ENCODE data around the gene MLPH. TPM values are rescaled to one million over a fixed set of nuclear protein-coding genes. Genes with fewer than 3 reads are reported as not detected.

The MLPH gene
- total RNA-seq, 1 donor from 2014 or later, result not detected

DNA sequence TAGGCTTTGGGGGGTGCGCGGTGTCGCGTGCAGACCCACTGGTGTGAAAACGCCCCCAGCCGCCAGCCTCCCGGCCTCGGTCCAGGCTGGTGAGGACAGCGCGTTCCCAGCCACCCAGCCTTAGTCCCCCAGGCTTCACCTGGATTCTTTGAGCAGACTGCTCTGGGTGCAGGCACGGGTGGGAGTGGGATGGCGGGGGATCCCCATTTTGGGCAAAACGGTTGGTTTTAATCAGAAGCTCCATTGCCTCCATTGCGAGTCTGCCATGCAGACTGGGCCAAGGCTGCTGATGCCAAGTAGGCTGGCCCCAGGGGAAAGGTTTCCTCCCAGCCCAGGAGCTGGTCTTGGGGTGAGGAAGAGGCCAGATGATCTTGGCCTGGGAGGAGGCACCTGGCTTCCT is 445 bp downstream of the MLPH start:
- no peak for DNase-seq (ENCODE audit: low spot score)
- peaks cover 2% of the 10 kb centered on the region for H3K4me1 Mint-ChIP-seq
- Histone ChIP-seq H3K4me3 (peak overlapping the region; percentile 51), H3K4me2 (peak overlapping the region; percentile 82), H4K20me1 (ENCODE audit: low read depth) (no peaks in the 10 kb centered on the region), H3K36me3 (no peaks in the 10 kb centered on the region), H2AFZ (replicated peaks) (peak overlapping the region; percentile 22), H3K9ac (no peak overlapping the region), H3F3A (ENCODE audit: low read depth) (no peaks in the 10 kb centered on the region), H3K9me3 (ENCODE audit: low read depth) (no peaks in the 10 kb centered on the region), H3K79me2 (ENCODE audit: low read depth) (no peaks in the 10 kb centered on the region), H3K4me1 (peaks cover 8% of the 10 kb centered on the region), H3K27me3 (peaks cover 74% of the 10 kb centered on the region), H3K27ac (no peak overlapping the region)
- H3K27me3 Mint-ChIP-seq (ENCODE audit: insufficient read depth, low read depth), result peaks cover 47% of the 10 kb centered on the region
- peaks cover 3% of the 10 kb centered on the region for H3K36me3 Mint-ChIP-seq
- no peak for TF ChIP-seq EZH2 (IDR thresholded peaks at IDR 0.05)
- no peak for TF ChIP-seq EZH2phosphoT487 (IDR thresholded peaks at IDR 0.05)
- TF ChIP-seq, protein P1, sequence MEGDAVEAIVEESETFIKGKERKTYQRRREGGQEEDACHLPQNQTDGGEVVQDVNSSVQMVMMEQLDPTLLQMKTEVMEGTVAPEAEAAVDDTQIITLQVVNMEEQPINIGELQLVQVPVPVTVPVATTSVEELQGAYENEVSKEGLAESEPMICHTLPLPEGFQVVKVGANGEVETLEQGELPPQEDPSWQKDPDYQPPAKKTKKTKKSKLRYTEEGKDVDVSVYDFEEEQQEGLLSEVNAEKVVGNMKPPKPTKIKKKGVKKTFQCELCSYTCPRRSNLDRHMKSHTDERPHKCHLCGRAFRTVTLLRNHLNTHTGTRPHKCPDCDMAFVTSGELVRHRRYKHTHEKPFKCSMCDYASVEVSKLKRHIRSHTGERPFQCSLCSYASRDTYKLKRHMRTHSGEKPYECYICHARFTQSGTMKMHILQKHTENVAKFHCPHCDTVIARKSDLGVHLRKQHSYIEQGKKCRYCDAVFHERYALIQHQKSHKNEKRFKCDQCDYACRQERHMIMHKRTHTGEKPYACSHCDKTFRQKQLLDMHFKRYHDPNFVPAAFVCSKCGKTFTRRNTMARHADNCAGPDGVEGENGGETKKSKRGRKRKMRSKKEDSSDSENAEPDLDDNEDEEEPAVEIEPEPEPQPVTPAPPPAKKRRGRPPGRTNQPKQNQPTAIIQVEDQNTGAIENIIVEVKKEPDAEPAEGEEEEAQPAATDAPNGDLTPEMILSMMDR (IDR thresholded peaks at IDR 0.05), result no peak
- peaks cover 18% of the 10 kb centered on the region for H3K9me3 Mint-ChIP-seq
- H3K4me3 Mint-ChIP-seq, result no peak overlapping the region
- H3K27ac Mint-ChIP-seq, result no peak overlapping the region

DNA sequence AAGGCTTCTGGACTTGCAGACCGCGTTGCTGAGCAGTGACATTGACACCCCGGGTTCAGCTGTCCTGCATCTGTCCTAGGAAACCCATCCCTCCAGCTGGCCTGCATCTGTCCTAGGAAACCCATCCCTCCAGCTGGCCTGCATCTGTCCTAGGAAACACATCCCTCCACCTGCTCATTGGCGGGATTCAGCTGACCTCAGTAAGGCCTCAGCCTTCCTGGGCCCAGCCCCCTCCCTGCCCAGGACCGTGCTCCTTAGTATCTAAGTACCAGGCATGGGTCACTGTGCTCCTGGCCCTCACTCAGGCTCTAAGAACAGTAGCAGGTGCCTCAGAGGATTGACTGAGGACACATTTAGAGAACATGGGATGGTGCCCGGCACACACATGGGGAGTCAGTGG is 1.2 kb downstream of the MLPH start:
- H3K9me3 ChIP-seq (ENCODE audit: low read depth), result no peaks in the 10 kb centered on the region
- H3K36me3 ChIP-seq, result no peaks in the 10 kb centered on the region
- H3K9ac ChIP-seq, result no peak overlapping the region
- TF ChIP-seq, protein P1 (IDR thresholded peaks at IDR 0.05), result no peak
- TF ChIP-seq EZH2 (IDR thresholded peaks at IDR 0.05) (no peak), EZH2phosphoT487 (IDR thresholded peaks at IDR 0.05) (no peak)
- no peaks in the 10 kb centered on the region for H4K20me1 ChIP-seq (ENCODE audit: low read depth)
- peaks cover 68% of the 10 kb centered on the region for H3K27me3 ChIP-seq
- peaks cover 26% of the 10 kb centered on the region for H3K9me3 Mint-ChIP-seq
- H2AFZ ChIP-seq (replicated peaks), result no peak overlapping the region
- peaks cover 3% of the 10 kb centered on the region for H3K36me3 Mint-ChIP-seq
- no peak for DNase-seq (ENCODE audit: low spot score)
- peaks cover 8% of the 10 kb centered on the region for H3K4me1 ChIP-seq
- peaks cover 47% of the 10 kb centered on the region for H3K27me3 Mint-ChIP-seq (ENCODE audit: insufficient read depth, low read depth)
- H3K4me3 Mint-ChIP-seq, result no peak overlapping the region
- no peaks in the 10 kb centered on the region for H3F3A ChIP-seq (ENCODE audit: low read depth)
- H3K27ac ChIP-seq, result no peak overlapping the region
- H3K4me2 ChIP-seq, result no peak overlapping the region
- H3K4me1 Mint-ChIP-seq, result peaks cover 2% of the 10 kb centered on the region
- H3K27ac Mint-ChIP-seq, result no peak overlapping the region
- no peaks in the 10 kb centered on the region for H3K79me2 ChIP-seq (ENCODE audit: low read depth)
- no peak overlapping the region for H3K4me3 ChIP-seq

DNA sequence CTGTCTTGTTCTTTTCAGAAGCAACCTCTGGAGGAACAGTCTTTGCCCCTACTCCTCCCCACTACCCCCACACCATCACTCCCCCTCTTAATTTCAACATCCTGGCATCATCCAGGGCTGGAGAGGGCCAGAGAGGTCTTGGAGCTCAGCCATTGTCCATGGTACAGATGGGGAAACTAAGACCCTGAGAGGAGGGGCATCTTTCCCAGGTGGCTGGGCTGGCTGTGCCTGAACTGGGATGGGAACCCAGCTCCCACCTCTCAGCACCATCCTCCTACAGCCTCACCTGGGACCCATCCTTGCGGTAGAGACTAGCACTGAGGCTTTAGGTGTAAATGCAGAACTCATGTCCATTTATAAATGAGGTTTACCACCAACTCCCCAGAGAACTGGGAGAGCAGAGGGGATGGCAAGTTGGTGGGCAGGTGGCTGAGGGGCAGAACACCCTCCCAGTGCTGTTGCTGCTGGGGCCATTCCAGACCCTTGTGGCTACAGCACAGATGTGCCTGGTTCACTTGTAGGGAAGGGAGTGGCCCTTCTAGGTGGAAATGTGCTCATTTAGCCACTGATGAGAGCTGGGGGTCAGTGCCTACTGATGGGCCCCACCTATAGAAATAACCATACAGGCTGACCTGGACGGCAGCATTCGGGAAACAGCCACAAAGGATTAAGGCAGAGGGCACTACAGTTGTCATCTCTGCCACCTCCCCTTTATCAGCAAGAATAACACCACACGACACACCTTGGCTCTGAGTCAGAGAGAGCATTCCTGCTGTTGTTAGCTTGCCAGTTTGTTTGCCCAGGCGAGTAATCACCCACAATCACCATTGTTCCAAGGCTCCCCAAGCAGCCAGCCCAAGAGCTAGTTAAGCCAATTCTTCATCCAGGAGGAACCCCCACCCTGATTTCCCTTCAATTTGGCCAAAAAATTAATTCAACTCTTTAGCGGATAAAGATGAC is 2.1 kb downstream of the MLPH start:
- Histone ChIP-seq H3K79me2 (ENCODE audit: low read depth) (no peaks in the 10 kb centered on the region), H4K20me1 (ENCODE audit: low read depth) (no peaks in the 10 kb centered on the region), H3K9me3 (ENCODE audit: low read depth) (no peaks in the 10 kb centered on the region), H3K27ac (no peak overlapping the region), H2AFZ (replicated peaks) (no peak overlapping the region), H3K4me3 (no peak overlapping the region), H3K4me2 (no peak overlapping the region), H3K4me1 (peaks cover 8% of the 10 kb centered on the region), H3K36me3 (no peaks in the 10 kb centered on the region), H3K9ac (no peak overlapping the region), H3F3A (ENCODE audit: low read depth) (no peaks in the 10 kb centered on the region), H3K27me3 (peaks cover 59% of the 10 kb centered on the region)
- H3K9me3 Mint-ChIP-seq, result peaks cover 26% of the 10 kb centered on the region
- TF ChIP-seq, protein P1 (IDR thresholded peaks at IDR 0.05), result no peak
- TF ChIP-seq EZH2phosphoT487 (IDR thresholded peaks at IDR 0.05) (no peak), EZH2 (IDR thresholded peaks at IDR 0.05) (no peak)
- H3K36me3 Mint-ChIP-seq, result peaks cover 3% of the 10 kb centered on the region
- H3K27ac Mint-ChIP-seq, result no peak overlapping the region
- H3K4me1 Mint-ChIP-seq, result peaks cover 2% of the 10 kb centered on the region
- no peak overlapping the region for H3K4me3 Mint-ChIP-seq
- DNase-seq (ENCODE audit: low spot score), result no peak
- H3K27me3 Mint-ChIP-seq (ENCODE audit: insufficient read depth, low read depth), result peaks cover 47% of the 10 kb centered on the region

All from neural progenitor cell (in vitro differentiated cells).